ENCODE results near the gene DNAJA2.

- TF ChIP-seq CTCF (IDR thresholded peaks at IDR 0.05) (no peak), EP300 (IDR thresholded peaks at IDR 0.05) (no peak)
Measured at GRCh38 chr16:46916980-46917379, 56.5 kb downstream of the DNAJA2 start.

All from sigmoid colon (tissue), 4 donors.